GM04504 (cell line): ENCODE measurements around the gene UCP2.

ENCODE experiments used
- DNase-seq: peaks from one replicate; pipeline ENCODE4 v3.0.0-alpha.2; 2012; ENCODE audit warnings: low read depth

The UCP2 gene

DNA sequence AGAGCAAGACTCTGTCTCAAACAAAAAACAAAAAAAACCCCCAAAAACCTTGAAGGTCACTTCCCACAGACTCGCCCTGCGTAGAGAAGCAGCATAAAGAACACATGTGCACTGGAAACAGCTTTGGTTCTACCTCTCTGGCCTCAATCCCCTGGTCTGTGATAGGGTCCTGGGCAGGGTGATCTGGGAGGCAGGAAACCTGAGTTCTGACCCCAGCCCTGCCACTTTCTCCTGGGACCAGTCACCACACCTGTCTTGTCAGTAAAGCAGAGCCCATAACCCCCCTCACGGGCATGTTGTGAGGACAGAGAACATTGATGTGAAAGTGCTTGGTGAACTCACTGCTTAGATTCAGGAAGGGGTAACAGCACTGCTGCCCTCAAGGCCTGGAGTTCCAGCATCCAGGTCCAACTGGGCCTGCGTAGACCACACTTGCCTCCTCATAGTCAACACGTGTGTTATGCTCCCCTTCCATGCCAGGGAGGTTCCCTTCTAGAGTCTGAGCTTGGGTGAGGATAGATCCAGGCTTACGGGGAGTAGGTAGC lies 11.4 kb downstream of the UCP2 start:
- no peak for DNase-seq

DNA sequence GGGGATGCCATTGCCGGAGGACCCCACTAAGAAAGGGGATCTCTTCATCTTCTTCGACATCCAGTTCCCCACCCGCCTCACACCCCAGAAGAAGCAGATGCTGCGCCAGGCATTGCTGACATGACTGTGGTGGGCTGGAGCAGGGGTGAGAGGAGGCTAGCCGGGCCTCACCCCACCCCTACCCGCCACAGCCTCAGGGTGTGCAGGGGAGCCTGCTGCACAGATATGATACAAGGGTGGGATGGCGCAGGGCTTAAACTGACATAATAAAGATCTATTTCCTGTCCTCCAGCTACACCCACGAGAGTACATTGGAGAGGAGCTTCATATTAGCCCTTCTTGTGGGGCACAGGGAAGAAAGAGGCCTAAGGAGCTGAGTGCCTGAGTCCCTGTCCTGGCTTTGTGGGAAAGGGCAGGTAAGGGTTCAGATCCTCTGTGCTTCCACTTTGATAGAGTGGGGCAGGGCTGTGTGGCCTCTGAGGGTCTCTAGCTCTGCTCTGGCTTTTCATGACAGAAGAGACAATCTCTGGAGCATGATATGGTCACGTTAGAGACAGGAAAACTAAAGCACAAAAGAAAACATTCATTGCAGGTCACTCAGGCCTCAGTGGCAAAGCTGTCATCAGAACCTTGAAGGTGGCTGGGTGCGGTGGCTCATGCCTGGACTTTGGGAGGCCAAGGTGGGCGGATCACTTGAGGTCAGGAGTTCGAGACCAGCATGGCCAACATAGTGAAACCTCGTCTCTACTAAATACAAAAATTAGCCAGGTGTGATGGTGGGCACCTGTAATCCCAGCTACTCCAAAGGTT lies 12.4 kb downstream of the UCP2 start:
- DNase-seq, result no peak

DNA sequence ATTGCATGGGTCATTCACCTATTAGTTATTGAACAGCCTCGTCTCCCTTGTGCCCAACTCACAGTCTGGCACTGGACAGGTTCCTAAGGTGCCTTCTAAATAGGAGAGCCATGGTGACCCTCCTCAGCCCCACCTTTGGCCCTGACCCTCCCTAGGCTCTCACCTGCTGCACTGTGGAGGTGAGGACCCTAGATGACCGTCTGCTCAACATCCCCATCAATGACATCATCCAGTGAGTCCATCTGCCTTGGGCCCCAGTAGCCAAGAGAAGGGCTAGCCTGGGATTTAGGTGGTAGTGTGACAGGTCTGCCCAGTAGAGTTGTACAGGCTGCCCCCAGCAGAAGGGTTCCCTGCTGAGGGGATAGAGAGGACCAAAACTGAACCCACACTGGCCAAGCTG lies 13.6 kb downstream of the UCP2 start:
- no peak for DNase-seq

DNA sequence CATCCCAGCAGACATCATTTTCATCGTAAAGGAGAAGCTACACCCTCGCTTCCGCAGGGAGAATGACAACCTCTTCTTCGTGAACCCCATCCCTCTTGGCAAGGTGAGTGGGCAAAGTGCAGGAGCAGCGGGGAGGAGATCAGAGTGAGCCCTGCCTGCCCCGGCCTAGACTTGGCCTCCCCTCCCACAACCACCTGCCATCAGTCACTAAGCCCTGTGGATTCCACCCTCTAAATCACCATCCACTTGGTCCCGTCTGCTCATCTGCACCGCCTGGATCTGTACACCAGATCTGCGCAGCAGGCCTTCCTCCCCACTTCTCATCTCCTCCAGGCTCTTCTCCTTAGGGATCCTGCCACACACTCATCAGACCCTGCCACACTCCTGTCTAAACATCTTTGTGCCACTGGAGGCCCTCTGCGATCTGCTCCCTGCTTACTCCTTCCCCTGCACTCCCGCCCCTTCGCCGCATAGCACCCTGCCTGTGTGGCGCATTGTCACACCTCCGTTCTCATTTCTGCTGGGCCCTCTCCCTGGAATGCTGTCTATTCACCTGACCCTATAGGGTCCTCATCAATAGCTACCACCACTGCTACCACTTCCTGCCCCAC lies 14.2 kb downstream of the UCP2 start:
- DNase-seq, result no peak

DNA sequence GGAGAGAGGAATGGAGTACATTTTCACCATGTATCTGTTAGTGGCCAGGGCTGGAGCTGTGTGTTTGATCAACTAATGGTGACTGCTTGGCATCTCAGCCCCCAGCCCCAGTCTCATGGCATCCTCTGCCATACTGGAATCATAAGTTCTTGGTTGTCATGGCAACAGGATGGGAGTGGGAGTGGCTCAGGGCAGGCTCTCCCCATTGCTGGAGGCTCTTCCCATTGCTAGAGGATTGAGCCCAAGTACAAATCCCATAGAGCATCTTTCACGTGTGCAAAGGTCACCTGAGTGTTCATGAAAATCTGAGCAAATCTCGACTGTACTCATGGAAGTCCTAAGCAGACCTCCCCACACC lies 16.9 kb downstream of the UCP2 start:
- no peak for DNase-seq

DNA sequence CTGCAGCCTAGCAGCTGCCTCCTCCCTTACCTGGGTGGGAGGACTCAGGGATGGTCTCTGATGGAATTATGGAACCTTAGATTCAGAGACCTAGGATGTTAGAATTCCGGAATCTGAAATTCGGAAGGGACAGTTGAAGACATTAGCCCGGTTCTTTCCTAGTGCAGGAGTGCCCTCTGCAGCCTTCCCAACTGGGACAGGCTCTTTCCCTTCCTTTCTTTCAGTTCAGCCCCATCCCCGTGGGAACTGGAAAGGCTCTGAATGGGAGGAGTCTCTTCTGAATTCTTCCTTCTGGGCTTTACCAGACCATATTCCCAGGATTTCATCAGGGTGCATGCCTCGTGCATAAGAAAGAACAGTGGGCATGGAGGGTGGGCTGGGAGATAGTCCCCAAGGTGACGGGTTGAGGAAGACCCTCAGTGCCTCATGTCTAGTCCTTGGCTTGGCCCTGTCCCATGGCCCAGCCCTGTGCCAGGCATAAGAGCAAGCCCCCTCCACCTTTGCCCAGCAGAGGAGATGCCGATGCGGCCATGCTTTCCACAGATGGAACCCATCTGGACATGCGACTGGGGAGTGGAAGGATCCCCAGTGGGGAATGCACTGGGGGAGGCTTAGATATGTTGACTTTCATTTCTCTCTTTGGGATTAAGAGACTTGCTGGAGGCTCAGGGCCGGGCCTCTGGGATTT lies 17.4 kb downstream of the UCP2 start:
- no peak for DNase-seq

DNA sequence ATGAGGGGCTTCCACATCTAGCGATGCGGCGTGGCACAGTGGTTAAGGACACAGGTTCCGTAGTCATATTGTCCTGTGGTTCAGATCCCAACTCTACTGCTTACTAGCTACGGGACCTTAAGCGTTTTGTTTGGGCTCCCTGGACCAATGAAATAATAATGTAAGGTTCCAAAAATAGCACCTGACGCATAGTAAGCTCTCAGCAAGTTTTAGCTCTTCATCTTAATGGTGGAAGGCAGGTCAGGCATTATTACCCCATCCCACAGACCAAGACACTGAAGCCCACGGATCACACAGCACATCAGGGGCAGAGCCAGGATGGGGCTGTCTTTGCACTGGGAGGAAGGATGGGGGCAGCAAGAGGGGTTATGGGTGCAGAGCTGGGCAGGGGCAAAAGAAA lies 18.8 kb downstream of the UCP2 start:
- DNase-seq, result no peak

DNA sequence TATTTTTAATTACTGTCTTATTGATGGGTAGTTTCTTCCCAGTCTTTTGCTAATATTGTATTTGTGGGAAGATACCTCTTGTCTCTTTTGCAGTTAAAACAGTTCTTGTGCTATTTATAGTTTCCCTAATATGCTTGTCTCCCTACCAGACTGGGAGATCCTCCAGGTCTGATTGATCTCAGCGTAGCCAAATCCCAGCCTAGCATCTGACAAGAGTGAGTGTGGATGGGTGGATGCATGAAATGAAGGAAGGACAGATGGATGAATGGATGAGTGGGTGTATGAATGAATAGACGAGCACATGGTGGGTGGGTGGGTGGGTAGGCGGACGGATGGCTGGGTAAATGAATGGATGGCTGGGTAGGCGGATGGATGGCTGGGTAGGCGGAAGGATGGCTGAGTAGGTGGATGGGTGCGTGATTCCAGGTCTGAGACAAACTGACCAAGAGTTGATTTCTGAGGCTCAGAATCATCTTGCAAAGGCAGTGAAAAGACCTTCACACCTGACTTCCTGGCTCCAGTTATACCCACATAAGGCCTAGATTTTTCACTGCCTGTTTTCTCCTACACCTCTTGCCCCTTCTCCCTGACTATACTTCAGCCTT lies 20.4 kb downstream of the UCP2 start:
- DNase-seq, result no peak

DNA sequence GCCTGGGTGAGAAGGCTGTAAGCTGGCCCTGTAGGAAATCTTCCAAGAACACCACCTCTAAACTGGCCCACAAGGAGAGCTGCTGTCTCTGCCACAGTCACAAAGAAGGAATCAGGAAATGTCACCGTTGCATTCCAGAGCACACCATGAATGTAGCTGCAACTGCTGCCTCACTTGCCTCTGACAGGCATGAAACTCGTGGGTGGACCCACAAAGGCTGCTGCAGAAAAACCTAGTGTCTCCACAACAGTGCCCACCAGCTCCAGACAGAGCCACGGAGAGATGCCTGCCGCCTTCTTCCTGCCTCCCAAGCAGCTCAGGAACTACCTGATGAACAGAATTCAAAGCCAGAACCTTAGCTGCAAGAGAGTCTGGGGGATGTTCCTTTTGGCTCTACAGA lies 21.3 kb downstream of the UCP2 start:
- DNase-seq, result no peak

DNA sequence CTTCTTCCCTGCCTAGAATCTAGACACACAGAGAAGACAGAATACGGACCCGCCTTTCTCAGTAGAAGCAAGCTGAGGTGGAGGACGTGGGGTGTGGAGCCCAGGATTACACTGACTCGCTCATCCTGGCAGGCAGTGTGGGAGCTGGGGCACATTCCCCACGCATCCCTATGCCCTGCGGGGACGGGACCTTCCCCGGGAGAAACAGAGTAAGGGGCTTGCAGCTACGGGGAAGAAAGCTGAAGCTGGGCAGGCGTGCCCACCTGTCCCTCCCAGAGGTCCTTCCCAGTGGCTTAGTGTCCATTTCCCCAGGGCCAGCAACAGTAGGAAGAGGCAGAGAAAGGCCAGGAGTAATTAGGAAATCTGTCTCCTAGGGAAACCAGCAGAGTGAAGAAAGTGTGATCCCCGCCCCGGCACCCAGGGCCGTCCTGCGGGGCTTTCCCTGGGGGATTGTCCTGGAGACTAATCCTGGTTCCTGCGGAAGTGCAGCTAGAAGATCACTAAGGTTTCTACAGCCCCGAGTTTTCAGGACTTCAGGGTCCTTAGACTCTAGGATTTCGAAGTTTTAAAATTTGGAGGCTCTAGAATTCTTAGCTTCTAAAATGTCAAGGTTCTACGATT lies 24.0 kb downstream of the UCP2 start:
- DNase-seq, result no peak

DNA sequence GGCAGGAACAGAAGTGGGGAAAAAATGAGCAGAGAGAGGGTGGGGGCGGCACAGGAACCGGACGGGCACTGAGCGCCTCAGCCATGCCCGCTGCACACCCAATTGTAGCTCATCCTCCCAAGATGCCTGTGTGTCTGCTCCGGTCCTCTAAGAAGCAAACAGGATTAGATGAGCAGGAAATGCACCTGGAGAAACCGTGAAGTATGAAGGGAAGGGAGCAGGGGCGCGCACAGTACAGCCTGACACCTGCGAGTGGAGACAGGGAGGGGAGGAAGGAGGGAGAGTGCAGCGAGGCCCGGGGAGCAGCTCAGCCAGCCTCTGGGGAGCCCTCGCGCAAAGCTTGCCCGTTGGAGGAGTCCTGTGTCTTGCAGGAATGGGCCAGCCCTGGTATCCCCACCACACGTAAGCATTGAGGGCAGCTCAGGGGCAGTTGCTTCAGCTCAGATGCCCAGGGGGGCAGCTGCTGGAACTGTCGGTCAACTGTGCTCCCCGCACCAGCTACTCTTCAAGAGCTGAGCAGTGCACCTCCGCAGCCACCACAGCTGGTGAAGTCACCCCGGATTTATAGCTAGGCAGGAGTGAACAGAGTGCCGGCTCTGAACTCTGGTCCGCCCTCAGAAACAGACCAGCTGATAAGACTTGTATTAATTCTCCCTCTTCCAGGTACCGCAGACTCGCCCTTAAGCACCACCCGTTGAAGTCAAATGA lies 24.8 kb downstream of the UCP2 start:
- DNase-seq, result no peak

DNA sequence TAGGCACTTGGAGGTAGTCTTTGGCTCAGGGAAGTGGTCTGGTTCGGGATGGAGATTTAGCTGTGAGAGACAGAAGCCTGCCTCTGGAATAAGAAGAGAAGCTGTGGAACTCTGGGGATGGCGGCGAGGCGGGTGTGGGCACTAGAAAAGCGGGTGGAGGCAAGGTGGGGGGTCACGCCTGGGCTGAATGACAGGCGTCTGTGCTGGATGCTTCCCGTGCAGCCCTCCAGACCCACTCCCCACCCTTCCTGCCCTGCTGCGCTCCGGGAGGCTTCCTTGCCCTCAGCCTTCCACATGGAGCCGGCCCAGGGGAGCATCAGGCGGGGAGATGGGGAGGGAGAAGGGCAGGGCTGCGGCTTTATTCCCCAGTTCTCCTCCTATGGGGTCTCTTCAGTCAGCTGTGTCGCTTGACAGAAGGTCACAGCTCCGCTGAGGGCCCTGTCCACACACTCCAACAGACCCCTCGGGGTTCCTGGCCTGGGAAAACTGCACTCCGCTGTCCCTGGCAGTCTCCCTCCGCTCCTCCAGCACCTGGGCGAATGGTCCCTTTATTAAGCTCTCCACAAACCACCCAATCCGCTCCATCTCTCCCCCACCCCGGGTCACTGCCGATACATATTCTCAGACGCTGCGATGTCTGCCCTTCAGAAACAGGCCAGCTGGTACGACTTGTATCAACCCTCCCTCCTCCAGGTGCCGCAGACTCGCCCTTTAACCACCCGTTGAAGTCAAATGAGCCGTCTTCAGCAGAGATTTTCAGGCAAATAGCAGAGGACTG lies 25.6 kb downstream of the UCP2 start:
- DNase-seq, result no peak

DNA sequence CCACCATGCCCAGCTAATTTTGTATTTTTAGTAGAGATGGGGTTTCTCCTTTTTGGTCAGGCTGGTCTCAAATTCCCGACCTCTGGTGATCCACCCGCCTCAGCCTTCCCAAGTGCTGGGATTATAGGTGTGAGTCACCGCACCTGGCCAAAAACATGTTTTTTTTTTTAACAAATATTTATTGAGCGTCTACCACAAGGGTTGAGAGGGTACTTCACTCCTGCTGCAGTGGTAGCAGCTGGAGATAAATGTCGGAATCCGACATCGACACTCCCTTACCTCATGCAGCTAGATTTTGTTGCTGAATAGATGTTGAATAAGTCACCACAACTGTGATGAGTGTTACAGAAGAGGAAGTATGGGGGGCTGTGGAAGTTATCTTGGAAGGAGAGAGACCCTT lies 30.8 kb downstream of the UCP2 start:
- DNase-seq, result no peak

DNA sequence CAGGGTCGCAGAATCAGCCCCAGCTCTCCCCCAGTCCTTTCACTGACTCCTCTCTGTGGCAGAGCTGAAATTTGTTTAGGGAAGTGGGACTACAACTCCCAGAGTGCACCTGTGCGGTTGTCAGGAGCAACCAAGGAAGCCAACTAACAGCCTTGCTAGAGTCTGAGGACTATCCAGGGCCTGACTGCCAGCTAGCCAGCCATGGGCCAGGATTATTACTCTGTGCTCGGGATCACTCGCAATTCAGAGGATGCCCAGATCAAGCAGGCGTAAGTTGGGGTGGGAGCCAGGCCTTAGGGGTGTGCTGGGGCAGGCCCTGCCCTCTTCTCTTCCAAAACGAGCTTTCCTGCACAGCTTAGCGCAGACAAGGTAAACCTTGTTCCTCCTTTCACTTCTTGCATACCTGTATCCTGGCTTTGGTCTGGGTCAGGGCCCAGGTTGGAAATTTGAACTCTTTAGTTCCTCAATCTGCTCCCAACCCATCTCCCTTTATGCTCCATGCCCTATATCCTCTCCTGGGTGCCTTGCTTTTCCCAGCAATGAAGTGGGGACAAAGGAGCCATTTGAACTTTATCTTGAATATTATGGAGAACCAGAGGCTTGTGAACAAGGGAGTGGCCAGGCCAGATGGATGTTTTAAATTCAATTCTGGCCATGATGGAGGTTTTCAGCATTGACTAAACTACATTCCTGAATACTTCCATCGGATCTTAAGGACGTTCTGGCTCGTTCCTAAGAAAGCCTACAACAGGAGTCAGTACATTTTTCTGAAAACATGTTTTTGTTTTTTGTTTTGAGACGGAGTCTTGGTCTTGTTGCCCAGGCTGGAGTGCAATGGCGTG lies 31.6 kb downstream of the UCP2 start, which contains the start of gene DNAJB13:
Gene DNAJB13 (plus strand): TSS at position 158 of the 842 bp plus-strand sequence. CDS start 44 bp downstream, at position 202.
- no peak for DNase-seq

DNA sequence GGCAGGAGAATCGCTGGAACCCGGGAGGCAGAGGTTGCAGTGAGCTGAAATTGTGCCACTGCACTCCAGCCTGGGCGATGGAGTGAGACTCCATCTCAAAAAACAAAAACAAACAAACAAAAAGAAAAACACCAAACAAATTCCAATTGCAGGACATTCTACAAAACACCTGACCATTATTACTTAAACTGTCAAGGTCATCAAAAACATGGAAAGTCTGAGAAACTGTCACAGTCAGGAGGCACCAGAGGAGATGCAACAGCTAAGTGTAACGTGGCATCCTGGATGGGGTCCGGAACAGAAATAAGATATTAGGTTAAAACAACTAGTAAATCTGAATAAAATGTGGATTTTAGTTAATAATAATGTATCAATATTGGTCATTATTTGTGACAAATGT lies 32.7 kb downstream of the UCP2 start:
- DNase-seq, result no peak

DNA sequence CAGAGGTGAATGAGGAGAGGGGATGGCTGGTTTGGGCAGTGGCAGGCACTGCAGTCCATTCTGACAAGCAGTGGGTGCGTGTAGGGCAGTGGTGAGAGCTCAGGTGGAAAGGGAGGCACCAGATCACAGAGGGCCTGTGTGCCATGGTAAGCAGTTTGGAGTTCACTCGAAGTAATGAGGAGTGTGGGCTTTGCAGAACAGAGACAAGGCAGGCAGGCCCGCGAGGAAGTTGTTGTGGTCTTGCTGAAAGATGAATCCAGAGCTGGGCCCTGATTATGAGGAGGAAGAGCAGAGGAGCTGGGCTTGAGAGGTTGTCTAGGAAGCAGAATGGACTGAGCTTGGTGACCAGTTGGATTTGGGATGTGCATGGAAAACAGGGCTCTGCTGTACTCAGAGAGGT lies 33.4 kb downstream of the UCP2 start:
- DNase-seq, result no peak

DNA sequence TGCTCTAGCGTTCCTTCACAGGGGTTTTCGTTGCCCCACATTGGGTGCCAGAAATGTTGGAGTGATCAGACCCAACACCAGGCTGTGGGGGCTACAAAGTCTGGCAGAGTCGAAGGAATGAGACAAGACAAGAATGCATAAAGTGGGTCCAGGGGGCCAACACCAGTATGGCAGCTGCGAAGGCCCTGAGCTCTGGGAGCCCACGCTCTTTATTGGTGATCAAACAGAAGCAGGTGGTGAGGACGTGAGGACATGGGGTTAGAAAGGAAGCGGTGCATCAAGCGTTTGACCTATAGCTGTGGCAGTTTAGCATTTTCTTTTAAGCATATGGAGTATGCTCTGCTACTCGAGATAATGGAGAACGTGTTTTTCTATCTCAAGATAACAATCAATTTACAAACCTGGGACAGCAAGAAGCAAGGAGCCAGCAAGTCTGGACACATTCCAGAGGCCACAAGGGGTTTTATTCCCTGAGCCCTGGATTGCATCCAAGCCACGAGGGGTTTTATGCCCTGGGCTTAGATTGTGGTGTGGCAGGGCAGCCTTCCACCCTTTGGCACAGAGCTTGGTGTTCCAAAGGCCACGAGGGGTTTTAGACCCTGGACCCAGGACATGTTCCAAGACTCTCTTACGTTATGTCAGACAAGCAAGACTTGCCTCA lies 35.7 kb downstream of the UCP2 start:
- no peak for DNase-seq

DNA sequence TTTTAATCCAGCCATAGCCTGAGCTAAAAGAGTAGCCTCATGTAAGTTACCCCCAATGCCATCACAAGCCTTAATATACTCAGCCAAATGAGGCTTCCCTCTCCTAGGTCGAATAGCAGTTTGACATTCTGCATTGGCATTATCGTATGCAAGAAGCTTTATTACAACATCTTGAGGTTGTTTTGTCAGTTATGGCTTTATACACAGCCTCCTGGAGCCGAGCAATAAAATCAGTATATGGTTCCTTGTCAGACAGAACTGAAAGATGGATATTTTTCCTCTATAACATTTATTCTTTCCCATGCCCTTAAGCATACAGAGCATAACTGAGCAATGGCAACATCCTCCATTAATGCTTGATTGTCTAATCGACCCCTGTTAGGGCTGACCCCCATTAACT lies 37.2 kb downstream of the UCP2 start:
- no peak for DNase-seq

DNA sequence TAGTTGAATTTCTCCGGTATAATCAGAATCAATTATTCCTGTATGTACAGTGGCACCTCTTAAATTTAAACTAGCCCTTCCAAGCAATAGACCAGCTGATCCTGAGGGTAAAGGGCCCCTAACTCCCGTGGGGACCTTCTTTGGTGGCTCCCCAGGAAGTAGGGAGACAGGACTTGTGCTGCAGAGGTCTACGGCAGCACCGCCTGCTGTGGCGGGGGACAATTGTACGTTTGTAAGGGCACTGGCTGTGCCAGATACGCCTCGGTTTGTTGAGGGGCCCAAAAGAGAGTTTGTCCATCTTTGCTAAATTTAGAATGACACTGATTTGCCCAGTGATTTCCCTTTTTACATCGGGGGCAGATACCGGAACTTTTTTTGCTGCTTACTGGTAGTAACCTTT lies 37.7 kb downstream of the UCP2 start:
- no peak for DNase-seq
